Non-pigmented ciliary epithelial cell (primary cell): ENCODE results near the gene GCAT.

Source experiments
- DNase-seq: peaks from one replicate; pipeline ENCODE4 v3.0.0-alpha.2; 2010; ENCODE audit warnings: low read depth

The GCAT gene

DNA sequence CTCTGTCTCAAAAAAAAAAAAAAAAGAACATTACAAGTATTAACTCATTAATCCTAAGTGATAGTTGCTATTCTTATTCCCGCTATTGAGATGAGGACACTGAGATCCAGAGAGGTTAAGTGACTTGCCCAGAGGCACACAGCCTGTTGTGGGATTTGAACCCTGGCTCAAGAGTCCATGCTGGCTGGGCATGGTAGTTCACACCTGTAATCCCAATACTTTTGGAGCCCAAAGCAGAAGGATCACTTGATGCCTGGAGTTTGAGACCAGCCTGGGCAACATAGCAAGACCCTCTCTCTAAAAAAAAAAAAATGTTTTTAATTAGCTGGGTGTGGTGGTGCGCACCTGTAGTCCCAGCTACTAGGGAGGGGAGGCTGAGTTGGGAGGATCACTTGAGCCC lies 4.1 kb downstream of the GCAT start:
- DNase-seq, result no peak

DNA sequence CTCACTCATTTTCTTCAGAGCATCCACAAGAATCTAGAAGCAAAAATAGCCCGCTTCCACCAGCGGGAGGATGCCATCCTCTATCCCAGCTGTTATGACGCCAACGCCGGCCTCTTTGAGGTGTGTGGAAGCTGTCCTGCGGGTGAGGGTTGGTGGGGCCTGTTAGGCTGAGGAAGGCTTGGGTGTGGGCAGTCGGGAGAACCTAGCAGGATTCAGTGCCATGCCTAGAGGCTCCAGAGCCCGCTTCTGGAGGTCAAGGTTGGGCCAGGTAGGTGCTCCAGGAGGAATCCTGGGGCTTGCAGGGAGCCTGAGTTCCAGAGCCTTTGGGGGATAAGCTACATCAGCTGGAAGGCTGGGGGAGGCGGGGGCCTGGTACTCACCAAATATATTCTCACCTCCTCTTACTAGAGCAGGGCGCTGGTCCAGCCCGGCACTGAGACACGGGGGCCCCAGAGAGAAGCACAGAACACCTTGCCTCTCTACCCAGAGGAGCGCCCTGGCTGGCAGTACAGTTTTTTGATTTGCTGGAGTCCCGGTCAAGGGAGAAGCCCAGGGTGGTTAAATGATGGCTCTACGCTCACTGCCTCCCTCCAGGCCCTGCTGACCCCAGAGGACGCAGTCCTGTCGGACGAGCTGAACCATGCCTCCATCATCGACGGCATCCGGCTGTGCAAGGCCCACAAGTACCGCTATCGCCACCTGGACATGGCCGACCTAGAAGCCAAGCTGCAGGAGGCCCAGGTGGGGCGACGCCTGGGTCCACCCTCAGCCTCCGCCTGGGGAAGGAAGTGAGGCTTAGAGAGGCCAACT lies 5.3 kb downstream of the GCAT start:
- no peak for DNase-seq

DNA sequence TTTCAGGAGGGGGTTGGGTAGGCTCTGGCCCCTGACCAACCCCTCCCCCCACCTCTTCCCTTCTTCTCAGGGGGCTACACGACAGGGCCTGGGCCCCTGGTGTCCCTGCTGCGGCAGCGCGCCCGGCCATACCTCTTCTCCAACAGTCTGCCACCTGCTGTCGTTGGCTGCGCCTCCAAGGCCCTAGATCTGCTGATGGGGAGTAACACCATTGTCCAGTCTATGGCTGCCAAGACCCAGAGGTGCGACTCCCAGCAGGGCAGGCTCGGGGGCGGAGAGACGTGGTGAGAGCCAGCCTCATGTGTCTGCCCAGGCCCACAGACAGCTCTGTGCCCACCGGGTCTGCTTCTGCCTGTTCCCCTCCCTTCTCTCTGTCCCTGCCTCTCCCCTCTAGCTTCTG lies 7.9 kb downstream of the GCAT start:
- DNase-seq, result no peak

DNA sequence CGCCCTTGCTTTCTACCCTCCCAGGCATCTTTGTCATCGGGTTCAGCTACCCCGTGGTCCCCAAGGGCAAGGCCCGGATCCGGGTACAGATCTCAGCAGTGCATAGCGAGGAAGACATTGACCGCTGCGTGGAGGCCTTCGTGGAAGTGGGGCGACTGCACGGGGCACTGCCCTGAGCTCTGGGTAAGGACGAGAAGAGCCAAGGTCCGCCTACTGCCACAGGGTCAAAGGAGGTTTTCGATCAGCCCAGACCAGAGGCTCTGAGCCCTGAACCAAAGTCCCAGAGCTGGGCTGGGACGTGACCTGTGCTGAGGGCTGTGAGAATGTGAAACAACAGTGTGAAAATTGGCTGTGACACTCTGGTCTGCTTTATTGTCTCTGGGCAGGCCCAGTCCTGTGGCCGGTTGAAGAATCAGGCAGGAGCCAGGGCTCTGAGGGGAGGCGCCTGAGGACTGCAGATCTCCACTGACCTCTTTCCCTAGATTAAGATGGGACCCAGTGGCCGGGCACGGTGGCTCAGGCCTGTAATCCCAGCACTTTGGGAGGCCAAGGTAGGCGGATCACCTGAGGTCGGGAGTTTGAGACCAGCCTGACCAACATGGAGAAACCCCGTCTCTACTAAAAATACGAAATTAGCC lies 8.9 kb downstream of the GCAT start:
- no peak for DNase-seq

DNA sequence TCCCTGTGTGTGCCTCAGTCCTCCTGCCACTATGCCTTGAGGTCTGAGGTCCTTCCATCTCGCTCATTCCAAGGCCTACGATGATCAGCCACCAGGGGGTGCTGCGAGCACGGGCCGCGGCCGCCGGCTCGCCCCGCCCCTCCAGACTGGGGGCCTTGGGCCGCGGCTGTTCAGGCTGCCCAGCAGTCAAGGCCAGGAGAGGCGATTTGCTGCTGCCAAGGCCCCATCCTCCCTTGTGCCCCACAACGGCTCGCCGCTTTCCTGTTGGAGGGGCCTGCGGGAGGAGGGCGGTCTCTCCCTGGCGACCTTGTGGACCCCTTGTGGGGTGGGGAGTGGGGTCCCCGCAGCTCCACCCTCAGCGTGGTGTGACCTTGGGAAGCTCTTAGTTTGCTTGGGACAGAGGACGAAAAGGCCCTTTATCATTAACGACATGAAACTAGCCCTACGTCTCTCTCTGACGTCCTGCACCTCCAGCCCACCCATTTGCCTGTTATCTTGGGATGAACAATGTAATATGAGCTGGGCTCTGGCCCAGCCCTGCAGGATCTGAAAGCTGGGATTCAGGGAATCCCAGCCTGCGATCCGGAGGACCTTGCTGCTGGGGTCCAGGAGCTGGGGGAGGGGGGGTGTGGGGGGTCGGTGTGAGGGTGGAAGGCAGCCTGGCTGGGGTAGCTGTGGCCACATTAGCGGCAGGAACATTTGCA lies 10.1 kb downstream of the GCAT start:
- DNase-seq, result no peak

DNA sequence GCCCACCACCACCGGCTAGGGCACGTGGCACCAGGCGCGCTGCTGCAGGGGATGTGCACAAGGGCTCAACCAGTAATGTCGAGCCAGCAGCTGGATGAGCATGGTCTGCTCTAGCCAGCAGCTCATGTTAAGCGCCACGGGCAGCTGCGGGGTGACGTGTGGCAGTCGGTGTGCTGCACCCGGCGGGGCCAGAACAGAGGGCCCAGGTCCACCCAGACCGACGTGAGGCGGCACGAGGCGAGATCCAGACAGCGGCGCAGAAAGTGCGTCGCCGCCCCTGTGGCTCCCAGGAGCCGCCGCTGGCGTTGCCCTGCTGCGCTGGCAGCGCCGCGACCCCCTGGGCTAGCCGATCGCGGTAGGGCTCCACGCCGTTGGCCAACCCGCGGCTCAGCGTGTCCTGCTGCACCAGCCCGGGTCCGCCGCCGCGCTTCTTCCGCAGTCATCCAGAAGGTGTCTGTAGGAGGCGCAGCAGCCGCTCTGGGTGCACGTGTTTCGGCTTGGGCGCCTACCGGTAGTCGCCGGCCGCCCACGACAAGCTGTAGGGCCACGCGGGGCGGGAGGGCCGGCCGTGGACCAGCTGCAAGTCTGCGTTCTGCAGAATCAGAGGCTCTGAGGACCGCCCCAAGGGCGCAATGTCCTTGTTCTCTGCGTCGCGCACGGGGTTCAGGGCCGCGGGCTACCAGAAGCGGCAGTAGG lies 10.8 kb downstream of the GCAT start:
- no peak for DNase-seq

DNA sequence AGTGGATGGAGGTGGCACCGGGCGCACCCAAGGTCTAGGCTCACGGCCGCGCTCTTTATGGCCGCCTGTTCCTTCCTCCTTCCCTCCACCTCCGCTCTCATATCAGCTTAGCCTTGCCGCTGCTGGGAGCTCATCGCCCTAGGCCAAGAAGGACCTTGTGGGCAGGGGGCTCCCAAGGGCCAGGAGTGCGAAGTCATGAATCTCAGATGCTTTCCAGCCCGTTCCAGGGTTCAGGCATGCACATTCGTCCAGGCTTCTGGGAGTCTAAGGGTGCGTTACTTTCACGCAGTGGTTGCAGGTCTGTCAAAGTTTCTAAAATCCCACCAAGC lies 11.3 kb downstream of the GCAT start:
- no peak for DNase-seq

DNA sequence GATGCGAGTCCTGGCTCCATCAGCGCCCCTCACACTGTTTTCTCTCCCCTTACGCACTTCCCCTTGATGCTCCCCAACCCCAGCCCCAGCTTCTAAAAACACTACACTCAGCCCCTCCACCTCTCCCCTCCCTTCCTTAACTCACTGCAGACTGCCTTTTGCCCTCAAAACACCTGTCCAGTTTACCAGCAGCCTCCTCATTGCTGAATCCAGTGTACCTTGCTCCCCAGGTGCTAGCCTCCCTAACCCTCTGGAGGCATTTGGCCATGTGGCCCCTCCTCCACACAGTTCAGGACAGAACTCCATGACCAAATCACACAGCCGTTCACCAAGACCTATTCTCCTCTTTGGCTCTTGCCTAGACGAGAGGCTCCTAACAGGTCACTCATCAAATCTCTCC lies 12.6 kb downstream of the GCAT start:
- no peak for DNase-seq

DNA sequence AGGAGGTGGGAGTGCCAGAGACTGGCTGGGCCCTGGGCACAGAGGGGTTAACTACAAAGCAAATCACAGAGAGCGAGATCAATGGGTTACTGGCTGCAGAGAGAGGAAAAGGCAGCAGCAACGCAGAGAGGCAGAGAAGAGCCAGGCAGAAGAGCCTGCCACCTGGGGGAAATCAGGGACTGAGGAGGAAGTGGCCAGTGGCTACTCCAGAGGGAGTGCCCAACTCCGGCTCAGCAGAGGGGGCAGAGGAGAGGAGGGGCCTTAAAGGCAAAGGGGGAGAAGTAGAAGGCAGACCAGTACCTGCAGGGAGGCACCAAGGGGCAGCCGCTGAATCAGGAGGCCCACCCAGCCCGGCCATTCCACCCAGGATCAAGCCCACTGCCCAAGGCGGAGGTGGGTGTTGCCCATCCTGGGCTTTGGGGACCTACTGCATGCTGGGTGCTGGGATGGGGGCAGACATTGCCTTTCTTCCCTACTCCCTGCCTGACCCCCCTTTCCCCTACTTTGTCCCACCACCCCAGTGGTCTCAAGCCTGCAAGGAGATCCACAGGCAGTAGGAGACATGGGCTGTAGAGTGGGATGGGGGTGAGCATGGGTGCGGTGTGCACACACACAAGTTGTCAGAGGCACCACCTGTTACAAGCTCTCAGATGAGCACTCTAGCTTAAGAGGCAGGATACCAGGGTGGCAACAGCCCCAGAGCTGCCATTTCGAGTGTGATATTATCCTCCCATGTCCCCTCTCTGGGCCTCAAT lies 14.5 kb downstream of the GCAT start:
- no peak for DNase-seq

DNA sequence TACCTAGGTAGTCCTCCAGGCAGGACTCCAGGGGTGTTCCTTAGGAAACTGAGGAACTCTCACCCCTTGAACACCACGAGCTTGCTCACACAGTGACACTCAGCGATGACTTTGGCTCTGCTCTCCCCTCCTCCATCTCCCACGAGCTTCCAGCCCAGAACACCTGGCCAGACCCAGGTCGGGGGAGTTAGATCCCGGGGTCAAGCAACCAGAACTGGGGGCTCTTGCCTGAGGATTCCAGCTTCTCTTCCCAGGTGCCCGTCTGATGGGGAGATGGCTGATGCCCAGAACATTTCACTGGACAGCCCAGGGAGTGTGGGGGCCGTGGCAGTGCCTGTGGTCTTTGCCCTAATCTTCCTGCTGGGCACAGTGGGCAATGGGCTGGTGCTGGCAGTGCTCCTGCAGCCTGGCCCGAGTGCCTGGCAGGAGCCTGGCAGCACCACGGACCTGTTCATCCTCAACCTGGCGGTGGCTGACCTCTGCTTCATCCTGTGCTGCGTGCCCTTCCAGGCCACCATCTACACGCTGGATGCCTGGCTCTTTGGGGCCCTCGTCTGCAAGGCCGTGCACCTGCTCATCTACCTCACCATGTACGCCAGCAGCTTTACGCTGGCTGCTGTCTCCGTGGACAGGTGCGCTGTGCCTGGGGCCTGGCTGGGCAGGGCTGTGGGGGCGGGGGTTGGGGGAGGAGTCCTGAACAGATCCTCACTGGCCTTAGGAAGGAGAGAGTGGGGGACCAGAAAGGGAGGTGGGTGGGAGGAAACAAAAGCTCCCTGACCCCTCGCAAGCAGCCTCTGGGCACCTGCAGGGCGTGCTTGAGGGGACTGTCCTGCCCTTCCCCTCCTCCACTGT lies 15.6 kb downstream of the GCAT start, which contains the start of gene GALR3:
Gene GALR3 (plus strand): TSS at position 249 of the 852 bp plus-strand sequence. CDS start 25 bp downstream, at position 274.
- DNase-seq, result no peak

DNA sequence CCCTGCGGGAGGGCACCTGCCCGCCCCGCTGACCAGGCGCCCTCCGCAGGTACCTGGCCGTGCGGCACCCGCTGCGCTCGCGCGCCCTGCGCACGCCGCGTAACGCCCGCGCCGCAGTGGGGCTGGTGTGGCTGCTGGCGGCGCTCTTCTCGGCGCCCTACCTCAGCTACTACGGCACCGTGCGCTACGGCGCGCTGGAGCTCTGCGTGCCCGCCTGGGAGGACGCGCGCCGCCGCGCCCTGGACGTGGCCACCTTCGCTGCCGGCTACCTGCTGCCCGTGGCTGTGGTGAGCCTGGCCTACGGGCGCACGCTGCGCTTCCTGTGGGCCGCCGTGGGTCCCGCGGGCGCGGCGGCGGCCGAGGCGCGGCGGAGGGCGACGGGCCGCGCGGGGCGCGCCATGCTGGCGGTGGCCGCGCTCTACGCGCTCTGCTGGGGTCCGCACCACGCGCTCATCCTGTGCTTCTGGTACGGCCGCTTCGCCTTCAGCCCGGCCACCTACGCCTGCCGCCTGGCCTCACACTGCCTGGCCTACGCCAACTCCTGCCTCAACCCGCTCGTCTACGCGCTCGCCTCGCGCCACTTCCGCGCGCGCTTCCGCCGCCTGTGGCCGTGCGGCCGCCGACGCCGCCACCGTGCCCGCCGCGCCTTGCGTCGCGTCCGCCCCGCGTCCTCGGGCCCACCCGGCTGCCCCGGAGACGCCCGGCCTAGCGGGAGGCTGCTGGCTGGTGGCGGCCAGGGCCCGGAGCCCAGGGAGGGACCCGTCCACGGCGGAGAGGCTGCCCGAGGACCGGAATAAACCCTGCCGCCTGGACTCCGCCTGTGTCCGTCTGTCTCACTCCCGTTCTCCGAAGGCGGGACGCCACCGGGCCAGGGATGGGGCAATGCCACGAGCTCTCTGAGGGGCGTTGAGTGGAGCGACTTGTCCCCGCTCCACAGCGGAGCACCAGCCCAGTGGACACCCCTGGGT lies 17.2 kb downstream of the GCAT start:
- no peak for DNase-seq

DNA sequence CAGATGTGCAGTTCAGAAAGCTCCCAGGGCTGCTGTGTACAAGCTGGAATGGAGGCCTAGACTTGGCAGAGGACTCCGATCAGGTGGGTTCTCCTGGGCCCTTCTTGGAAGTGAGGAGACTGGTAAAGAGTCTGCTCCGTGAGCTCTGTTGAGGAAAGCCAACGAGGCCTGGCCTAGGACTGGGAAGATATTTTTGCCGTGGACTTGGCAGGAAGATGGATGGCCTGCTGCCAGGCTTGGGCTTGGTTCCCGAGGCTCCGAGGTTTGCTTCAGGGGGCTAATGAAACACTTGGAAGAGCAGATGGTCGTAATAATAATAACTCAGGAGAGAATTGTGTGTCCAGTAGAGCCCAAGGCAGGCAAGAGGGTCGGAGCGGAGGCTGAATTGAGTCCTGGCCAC lies 19.3 kb downstream of the GCAT start:
- no peak for DNase-seq

DNA sequence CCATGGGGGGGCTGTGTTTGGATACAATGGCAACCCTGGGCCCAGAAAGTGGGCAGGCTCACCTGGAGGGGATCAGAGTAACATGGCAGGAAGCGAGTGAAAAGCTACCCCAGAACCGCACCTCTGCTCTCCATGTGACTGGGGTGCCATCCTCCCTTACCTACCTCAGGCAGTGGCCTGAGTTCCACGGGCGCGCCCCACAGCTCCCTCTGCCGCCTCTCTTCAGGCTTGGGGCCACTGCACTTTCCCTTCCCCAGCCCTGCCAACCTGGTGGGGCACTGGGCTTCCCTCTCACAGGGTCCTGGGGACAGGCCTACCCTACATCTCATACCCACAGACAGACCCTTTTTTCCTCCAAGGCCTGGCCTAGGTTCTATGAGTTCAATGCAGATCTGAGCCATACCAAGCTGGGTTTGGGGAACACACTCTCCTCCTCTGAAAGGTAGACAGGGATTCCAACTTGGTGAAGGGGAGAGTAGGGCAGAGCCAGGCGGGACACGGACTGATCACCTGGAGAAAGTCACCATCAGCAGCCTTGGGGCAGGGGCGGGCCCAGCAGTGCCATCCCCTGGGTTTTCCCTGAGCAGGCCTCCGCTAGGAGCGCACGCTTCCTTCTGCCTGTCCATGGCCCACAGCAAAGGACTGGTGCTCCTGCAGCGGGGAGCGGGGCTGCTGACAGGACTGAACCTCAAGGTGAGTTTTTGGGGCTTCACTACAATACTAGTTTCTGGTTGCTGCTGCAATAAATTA lies 22.5 kb downstream of the GCAT start:
- no peak for DNase-seq

DNA sequence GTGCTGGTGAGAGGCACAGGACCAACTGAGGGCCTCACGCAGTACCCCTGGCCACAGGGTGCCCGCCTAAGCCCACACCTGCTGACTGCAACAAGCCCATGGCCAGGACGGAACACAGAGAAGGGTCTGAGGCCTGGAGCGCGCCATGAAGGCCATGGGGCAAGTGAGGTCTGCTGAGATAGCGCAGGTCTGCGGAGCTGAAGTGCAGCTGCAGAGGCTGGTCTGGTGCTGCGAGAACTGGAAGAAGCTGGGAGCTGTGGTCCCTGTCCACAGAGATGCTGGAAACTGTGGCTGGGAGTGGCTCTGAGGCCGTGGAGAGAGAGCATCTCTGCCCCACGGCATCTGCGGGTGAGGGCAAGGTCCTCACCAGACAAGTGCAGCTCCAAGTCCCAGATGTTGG lies 23.7 kb downstream of the GCAT start:
- no peak for DNase-seq

DNA sequence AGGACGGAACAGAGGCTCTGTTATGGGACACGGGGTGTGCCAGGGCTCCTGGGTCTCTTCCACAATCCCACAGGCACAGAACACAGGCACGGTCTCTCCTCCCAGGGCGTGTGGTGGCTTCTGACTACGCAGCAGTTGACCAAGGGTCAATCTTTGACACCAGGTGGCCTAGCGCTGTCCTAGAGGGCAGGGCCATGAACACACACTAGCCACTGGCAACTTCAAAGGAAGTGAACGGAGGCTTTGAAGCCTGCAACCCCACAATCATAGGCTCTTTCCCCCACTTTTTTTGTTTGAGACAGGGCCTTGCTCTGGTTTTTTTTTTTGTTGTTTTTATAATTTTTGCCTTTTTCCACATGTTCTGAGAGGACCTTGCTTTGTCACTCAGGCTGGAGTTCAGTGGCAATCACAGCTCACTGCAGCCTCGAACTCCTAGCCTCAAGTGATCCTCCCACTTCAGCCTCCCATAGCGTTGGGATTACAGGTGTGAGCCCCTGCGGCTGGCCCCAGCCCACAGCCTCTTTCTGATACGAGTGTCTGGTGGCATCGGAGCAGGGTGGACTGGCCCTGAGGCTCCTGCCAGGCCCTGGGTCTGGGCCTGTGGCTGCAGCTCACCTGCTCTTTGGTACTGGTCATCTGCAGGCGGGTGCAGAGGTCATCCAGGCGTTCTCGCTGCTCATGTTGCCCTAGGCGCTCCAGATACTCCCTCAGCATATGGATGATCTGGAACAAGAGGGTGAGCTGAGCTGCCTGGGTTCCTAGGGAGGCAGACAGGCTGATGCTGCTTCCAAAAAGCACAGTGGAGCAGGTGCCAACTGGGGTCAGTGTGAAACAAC lies 24.5 kb downstream of the GCAT start:
- no peak for DNase-seq

DNA sequence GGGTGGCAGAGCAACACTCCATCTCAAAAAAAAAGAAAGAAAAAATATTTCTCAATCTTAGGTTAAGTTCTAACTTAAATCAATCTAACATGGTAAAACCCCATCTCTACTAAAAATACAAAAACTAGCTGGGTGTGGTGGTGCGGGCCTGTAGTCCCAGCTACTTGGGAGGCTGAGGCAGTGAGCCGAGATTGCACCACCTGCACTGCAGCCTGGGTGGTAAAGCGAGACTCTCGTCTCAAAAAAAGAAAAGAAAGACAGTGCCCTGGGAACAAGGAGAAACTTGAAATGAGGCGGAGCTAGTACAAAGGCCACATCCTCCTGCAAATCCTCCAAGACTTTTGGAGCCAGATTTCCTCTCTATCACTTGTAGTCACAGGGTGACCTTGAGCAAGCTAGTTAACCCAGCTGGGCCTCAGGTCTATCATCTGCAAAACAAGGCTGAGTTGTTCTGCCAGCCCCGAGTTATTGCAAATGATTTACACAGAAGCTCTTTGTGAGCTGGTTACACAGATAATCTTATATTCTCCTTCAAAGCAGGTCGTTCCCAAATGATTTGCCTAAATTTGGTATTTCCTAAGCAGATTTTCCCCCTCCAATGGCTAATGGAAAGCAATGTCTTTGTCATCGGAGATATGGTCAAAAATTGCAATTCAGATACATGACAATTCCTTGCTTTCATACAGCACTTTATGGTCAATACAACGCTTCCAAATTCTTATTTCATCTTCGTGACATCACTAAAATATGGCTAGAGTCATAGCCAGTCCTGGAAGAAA lies 34.5 kb downstream of the GCAT start:
- DNase-seq, result no peak

DNA sequence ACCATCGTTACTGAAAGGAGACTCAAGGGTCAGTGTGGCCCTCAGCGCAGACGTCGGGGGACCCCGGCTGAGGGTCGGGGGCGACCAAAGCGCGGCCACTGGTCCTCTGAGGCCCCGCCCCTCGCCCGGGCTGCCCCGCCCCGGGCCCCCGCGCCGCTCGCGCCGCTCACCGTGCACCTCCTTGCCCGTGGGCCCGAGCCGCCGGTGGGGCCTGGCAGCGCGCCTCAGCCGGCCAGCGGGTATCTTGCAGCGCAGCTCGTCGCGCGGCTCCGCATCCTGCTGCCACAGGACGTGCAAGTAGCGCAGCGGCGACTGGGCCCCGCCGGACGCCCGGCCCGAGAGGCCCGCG lies 36.0 kb downstream of the GCAT start:
- DNase-seq, result no peak
